KOPT-K1 (cell line): ENCODE results near the gene HSPB3.
"Not testable (repeated sequence)": the region's sequence is repeated elsewhere in the genome, so short reads cannot be mapped to it uniquely, and the experiment has no call there.

ENCODE experiments used
- H3K27ac ChIP-seq: fragments of 200-600 bp; sonication (generic); 2 replicates; pipeline ENCODE4 v1.5.1; 2016; ENCODE audit warnings: antibody characterized with exemption, mild to moderate bottlenecking, low read depth, low read length; ENCODE audit not compliant: poor library complexity, severe bottlenecking
- H3K36me3 ChIP-seq: fragments of 200-600 bp; sonication (generic); 2 replicates; pipeline ENCODE4 v1.5.1; 2017; ENCODE audit warnings: antibody characterized with exemption, mild to moderate bottlenecking, low read length, moderate library complexity; ENCODE audit not compliant: insufficient read depth
- H3K9me3 ChIP-seq: fragments of 200-600 bp; sonication (generic); 2 replicates; pipeline ENCODE4 v1.5.1; 2017; ENCODE audit warnings: antibody characterized with exemption, low read length, mild to moderate bottlenecking; ENCODE audit not compliant: insufficient read depth, poor library complexity, severe bottlenecking

HSPB3 gene

GRCh38 chr5:54455413-54456157 is at the start of gene HSPB3:
Gene HSPB3 (plus strand): TSS chr5:54455699. CDS start chr5:54455790, 91 bp downstream.
- H3K36me3 ChIP-seq: no peaks in the 10 kb centered on the region
- H3K9me3 ChIP-seq: peaks cover 14% of the 10 kb centered on the region
- no peak within 1 kb of the TSS for H3K27ac ChIP-seq

- no peak overlapping the region for H3K27ac ChIP-seq
- H3K9me3 ChIP-seq: no peaks in the 10 kb centered on the region
- no peaks in the 10 kb centered on the region for H3K36me3 ChIP-seq
Observed at GRCh38 chr5:54411176-54411575, 44.3 kb upstream of the HSPB3 start.

DNA sequence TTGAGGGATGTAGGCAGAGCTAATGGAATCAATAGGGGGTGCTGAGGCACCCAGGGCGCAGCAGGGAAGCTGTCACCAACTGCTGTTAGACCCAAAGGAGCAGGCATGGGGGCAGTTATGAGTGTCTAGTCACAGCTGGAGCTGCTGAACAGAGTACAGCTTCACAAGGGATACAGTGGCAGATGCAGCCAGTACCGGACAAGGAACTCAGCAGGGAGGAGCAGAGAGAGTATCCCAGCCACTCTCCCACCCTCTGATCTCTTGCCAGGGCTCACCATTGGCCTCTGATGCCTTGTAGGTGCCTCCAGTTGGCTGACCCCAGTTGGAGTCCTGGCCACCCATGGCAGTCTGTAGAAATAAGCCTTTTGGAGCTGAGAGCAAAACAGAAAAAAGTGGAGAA is 42.6 kb upstream of the HSPB3 start:
- H3K27ac ChIP-seq: no peak overlapping the region
- H3K9me3 ChIP-seq: no peaks in the 10 kb centered on the region
- no peaks in the 10 kb centered on the region for H3K36me3 ChIP-seq

GRCh38 chr5:54415147-54415546 is 40.4 kb upstream of the HSPB3 start:
- Histone ChIP-seq H3K36me3 (no peaks in the 10 kb centered on the region), H3K9me3 (no peaks in the 10 kb centered on the region), H3K27ac (no peak overlapping the region)

GRCh38 chr5:54415896-54416601 is 39.5 kb upstream of the HSPB3 start:
- no peak overlapping the region for H3K27ac ChIP-seq
- H3K9me3 ChIP-seq: no peaks in the 10 kb centered on the region

DNA sequence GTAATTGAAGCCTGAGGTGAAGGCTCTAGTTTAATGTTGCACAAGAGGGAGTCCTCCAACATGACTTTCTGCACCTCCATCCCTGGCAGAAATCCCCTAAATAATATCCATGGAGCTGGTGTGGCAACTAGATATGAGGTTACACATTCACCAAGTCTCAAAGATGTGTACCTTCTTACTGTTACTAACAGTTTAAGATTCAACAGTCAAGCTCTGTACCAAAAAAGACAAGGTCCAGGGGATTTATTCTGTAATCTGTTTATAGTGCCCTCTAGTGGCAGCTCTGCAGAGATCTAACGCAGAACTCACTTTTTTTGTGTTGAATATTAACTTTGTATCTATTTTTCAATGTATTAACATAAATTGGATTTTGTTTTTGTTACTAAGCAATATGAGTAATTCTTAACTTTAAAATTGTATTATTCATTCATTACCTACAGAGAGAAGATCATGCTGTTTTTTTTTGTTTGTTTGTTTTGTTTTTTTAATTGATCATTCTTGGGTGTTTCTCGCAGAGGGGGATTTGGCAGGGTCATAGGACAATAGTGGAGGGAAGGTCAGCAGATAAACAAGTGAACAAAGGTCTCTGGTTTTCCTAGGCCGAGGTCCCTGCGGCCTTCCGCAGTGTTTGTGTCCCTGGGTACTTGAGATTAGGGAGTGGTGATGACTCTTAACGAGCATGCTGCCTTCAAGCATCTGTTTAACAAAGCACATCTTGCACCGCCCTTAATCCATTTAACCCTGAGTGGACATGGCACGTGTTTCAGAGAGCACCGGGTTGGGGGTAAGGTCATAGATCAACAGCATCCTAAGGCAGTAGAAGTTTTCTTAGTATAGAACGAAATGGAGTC is 35.7 kb upstream of the HSPB3 start:
- H3K27ac ChIP-seq, H3K9me3 ChIP-seq, H3K36me3 ChIP-seq: not testable (repeated sequence)

More at GRCh38 chr5:54415896-54416601, 39.5 kb upstream of the HSPB3 start:
- no peaks in the 10 kb centered on the region for H3K36me3 ChIP-seq

DNA sequence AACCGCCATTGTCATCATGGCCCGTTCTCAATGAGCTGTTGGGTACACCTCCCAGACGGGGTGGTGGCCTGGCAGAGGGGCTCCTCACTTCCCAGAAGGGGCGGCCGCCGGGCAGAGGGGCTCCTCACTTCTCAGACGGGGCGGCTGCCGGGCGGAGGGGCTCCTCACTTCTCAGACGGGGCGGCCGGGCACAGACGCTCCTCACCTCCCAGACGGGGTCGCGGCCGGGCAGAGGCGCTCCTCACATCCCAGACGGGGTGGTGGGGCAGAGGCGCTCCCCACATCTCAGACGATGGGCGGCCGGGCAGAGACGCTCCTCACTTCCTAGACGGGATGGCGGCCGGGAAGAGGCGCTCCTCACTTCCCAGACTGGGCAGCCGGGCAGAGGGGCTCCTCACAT is 35.0 kb upstream of the HSPB3 start:
- H3K9me3 ChIP-seq, H3K27ac ChIP-seq, H3K36me3 ChIP-seq: not testable (repeated sequence)

DNA sequence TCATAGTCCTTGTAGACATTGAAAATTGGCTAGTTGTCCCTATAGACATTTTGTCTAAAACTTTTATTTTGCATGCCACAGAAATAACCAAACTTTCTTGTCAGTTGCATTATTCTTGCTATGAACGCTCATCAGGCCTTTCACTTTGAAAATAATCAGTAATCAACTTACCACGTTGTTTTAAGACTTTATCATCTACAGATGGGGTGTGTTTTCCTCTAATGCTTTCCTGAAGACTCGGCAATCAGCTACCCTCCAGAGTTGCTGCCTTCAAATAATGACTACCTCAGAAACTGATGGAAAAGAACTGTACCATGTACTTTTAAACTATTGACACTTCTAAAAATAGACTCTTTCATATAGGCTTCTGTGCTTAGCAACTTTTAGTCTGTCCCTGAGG is 33.5 kb upstream of the HSPB3 start:
- H3K36me3 ChIP-seq: no peaks in the 10 kb centered on the region
- no peaks in the 10 kb centered on the region for H3K9me3 ChIP-seq
- H3K27ac ChIP-seq: no peak overlapping the region

- no peak overlapping the region for H3K27ac ChIP-seq
- H3K36me3 ChIP-seq: no peaks in the 10 kb centered on the region
- no peaks in the 10 kb centered on the region for H3K9me3 ChIP-seq
Observed at GRCh38 chr5:54425258-54425657, 30.2 kb upstream of the HSPB3 start.

GRCh38 chr5:54426209-54426608 is 29.3 kb upstream of the HSPB3 start:
- Histone ChIP-seq H3K27ac (no peak overlapping the region), H3K9me3 (no peaks in the 10 kb centered on the region), H3K36me3 (no peaks in the 10 kb centered on the region)

DNA sequence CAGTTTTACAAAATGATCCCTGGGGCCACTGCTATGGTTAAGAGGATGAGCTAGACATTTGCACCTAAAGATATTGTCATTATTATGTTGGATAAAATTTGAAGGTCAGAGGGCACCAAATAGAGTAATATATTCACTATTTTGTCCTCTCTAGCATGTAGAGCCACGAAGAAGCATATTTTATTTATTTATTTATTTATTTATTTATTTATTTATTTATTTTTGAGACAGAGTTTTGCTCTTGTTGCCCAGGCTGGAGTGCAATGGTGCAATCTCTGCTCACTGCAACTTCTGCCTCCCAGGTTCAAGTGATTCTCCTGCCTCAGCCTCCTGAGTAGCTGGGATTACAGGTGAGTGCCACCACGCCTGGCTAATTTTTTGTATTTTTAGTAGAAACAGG is 20.8 kb upstream of the HSPB3 start:
- not testable (repeated sequence) for H3K27ac ChIP-seq, H3K9me3 ChIP-seq, H3K36me3 ChIP-seq

- Histone ChIP-seq H3K9me3 (no peaks in the 10 kb centered on the region), H3K27ac (no peak overlapping the region), H3K36me3 (no peaks in the 10 kb centered on the region)
Observed at GRCh38 chr5:54438620-54439389, 16.7 kb upstream of the HSPB3 start.

GRCh38 chr5:54440456-54440893 is 15.0 kb upstream of the HSPB3 start:
- no peaks in the 10 kb centered on the region for H3K36me3 ChIP-seq
- H3K27ac ChIP-seq: no peak overlapping the region
- no peaks in the 10 kb centered on the region for H3K9me3 ChIP-seq

GRCh38 chr5:54442271-54442670 is 13.2 kb upstream of the HSPB3 start:
- Histone ChIP-seq H3K9me3 (no peaks in the 10 kb centered on the region), H3K36me3 (no peaks in the 10 kb centered on the region), H3K27ac (no peak overlapping the region)
